Naive thymus-derived CD4-positive, alpha-beta T cell (primary cell): Measurements from ENCODE around the gene YKT6. TPM values are rescaled to one million over a fixed set of nuclear protein-coding genes. Genes with fewer than 3 reads are reported as not detected.

Experiments
- ATAC-seq: fragments of 150-1000 bp; cut with Tn5 transposase; 2 replicates; pipeline ENCODE4 v1.10.0; 2021; ENCODE audit warnings: mild to moderate bottlenecking, moderate library complexity
- CTCF ChIA-PET: fragments of 350-600 bp; sonication (Branson Sonifier 250); formaldehyde crosslinking; loops from one replicate; lab custom pipeline; 2021; ENCODE audit warnings: antibody characterized with exemption; lab: Charles Lee
- POLR2A ChIA-PET: fragments of 350-600 bp; sonication (Branson Sonifier 250); formaldehyde crosslinking; loops from one replicate; lab custom pipeline; 2021; ENCODE audit warnings: antibody characterized with exemption, inconsistent platforms; lab: Charles Lee
- DNase-seq, 9 donors: peaks; one replicate each; pipeline versions ENCODE4 v3.0.0 to v3.0.0-alpha.2; 2020 to 2022; ENCODE audit warnings: mixed read lengths in 1 of 9
- H3K27ac ChIP-seq: one replicate; pipeline ENCODE4 v1.7.0; 2013; ENCODE audit warnings: mild to moderate bottlenecking, low read depth, low read length, moderate library complexity
- H3K27me3 ChIP-seq, 2 donors: one replicate each; pipeline ENCODE4 v1.7.0; 2013; ENCODE audit warnings: low read length in 2 of 2, mild to moderate bottlenecking in 2 of 2, moderate library complexity in 2 of 2; ENCODE audit not compliant: control insufficient read depth in 2 of 2, insufficient read depth in 2 of 2
- H3K36me3 ChIP-seq, 3 experiments: 1 replicate in 2 of 3; 2 replicates in 1 of 3; pipeline ENCODE4 v1.7.0; 2013; ENCODE audit warnings: low read length in 3 of 3, mild to moderate bottlenecking in 3 of 3, moderate library complexity in 1 of 3; ENCODE audit not compliant: insufficient read depth in 3 of 3, control insufficient read depth in 2 of 3
- H3K4me1 ChIP-seq, 2 donors: one replicate each; pipeline ENCODE4 v1.7.0; 2013; ENCODE audit warnings: low read length in 2 of 2, mild to moderate bottlenecking in 2 of 2, moderate library complexity in 1 of 2; ENCODE audit not compliant: control insufficient read depth in 2 of 2, insufficient read depth in 2 of 2
- H3K4me3 ChIP-seq: 2 replicates; pipeline ENCODE4 v1.7.0; 2013; ENCODE audit warnings: mild to moderate bottlenecking, low read length
- H3K9me3 ChIP-seq, 3 experiments: 1 replicate in 2 of 3; 2 replicates in 1 of 3; pipeline ENCODE4 v1.7.0; 2013; ENCODE audit warnings: low read length in 3 of 3; ENCODE audit not compliant: control insufficient read depth in 2 of 3
- H3K27ac Mint-ChIP-seq, 9 donors: one replicate each; pipeline ENCODE4 v1.8.0; 2020 to 2022; ENCODE audit warnings: mixed read lengths in 9 of 9, mild to moderate bottlenecking in 8 of 9, moderate library complexity in 5 of 9, inconsistent platforms in 2 of 9
- H3K27me3 Mint-ChIP-seq, 5 donors: one replicate each; pipeline ENCODE4 v1.8.0; 2021 to 2022; ENCODE audit warnings: mixed read lengths in 5 of 5, mild to moderate bottlenecking in 1 of 5
- H3K36me3 Mint-ChIP-seq, 5 donors: one replicate each; pipeline ENCODE4 v1.8.0; 2020 to 2022; ENCODE audit warnings: mixed read lengths in 5 of 5, mild to moderate bottlenecking in 3 of 5, inconsistent platforms in 1 of 5
- H3K4me1 Mint-ChIP-seq, 7 donors: one replicate each; pipeline ENCODE4 v1.8.0; 2020 to 2022; ENCODE audit warnings: mixed read lengths in 7 of 7, mild to moderate bottlenecking in 3 of 7, inconsistent platforms in 1 of 7
- H3K4me3 Mint-ChIP-seq, 10 donors: one replicate each; pipeline ENCODE4 v1.8.0; 2020 to 2022; ENCODE audit warnings: mild to moderate bottlenecking in 10 of 10, mixed read lengths in 10 of 10, moderate library complexity in 6 of 10, inconsistent platforms in 2 of 10
- H3K9me3 Mint-ChIP-seq, 11 donors: one replicate each; pipeline ENCODE4 v1.8.0; 2020 to 2022; ENCODE audit warnings: mixed read lengths in 11 of 11, mild to moderate bottlenecking in 4 of 11, inconsistent platforms in 1 of 11, moderate library complexity in 1 of 11
- intact Hi-C, 2 donors: fragments of 100-400 bp; cut with micrococcal nuclease; formaldehyde crosslinking; loops; one replicate each; pipeline ENCODE4 v1.15.1; 2023
- polyA plus RNA-seq, 2 donors: library from polyadenylated mRNA; unstranded; fragments of 300-500 nt; fragmentation: Illumina TruSeq; gene quantifications; one replicate each; pipeline ENCODE4 v1.2.3, GENCODE V29; 2021
- total RNA-seq, 6 experiments: library from RNA in 5 of 6; stranded (reverse) in 5 of 6; gene quantifications; 1 replicate in 5 of 6; 2 replicates in 1 of 6; pipeline ENCODE4 v1.2.3 and lab custom pipeline; 2021 to 2026

Gene YKT6
- total and polyA plus RNA-seq, 7 experiments from 2014 or later = 32.6 to 80.9 (median 59.9) TPM

DNA sequence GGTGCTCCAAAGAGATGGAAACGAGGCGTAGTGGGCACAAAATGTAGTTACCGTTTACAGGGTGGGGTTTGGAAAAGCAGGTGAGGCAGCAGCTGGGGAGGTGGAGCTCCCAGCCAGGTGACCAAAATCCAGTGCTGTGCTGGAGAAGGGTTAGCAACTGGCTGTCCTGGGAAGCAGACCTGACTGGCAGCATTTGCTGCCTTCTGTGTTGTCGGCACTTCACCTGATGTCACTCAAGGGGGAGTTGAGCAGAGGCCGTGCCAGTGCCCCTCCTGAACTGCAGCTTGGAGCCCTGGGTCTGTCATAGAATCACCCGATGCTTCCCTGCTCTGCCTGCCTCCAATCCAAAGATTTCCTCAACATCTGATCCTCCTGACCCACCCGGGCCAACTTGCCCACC is 24.3 kb upstream of the YKT6 start:
- Mint-ChIP-seq H3K36me3 (peaks cover 0 to 3% (median 0%) of the 10 kb centered on the region in 5 donors), H3K9me3 (peaks cover 0 to 8% (median 0%) of the 10 kb centered on the region in 11 donors), H3K4me1 (peaks cover 0 to 3% (median 0%) of the 10 kb centered on the region in 7 donors), H3K4me3 (no peak overlapping the region), H3K27me3 (peaks cover 0 to 25% (median 8%) of the 10 kb centered on the region in 5 donors), H3K27ac (no peak overlapping the region)
- no peaks in the 10 kb centered on the region for H3K9me3 ChIP-seq
- POLR2A ChIA-PET = no interaction called here
- no peak overlapping the region for H3K27ac ChIP-seq
- no peak overlapping the region for H3K4me3 ChIP-seq
- no peaks in the 10 kb centered on the region for H3K36me3 ChIP-seq
- intact Hi-C loops = no loop called here
- no peak for ATAC-seq
- no peaks in the 10 kb centered on the region for H3K4me1 ChIP-seq
- DNase-seq = no peak
- CTCF ChIA-PET = interaction anchor here (0.6 kb wide), 2 partner anchors 111 to 643 kb away, joined by 3 read pairs; partner anchors contain the start of gene PGAM2
- H3K27me3 ChIP-seq = no peaks in the 10 kb centered on the region

DNA sequence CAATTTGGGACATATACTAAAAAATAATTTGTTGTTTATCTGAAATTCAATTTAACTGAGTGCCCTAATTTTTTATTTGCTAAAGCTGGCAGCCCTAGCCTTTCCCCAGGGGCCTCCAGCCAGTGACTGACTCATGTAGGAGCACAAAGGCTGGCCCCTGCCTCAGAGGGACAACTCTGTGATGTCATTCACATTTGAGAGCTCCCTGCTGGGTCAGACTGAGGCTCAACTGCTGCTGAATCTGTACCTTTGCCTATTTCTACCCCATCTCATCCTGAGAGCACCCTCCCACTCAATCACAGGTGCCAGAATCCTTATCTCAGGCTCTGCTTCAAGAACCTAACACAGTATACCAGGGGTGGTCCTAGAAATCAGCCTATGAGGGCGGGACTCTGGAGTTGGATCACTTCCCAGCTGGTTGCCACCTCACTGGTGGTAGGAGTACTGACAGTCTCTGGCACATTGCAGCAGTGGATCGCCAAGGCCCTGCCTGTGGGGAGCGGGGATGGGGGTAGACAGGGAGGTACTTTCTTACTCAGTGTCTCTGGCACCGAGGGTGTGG is 23.1 kb upstream of the YKT6 start:
- ATAC-seq = no peak
- H3K27me3 ChIP-seq = no peaks in the 10 kb centered on the region
- H3K27me3 Mint-ChIP-seq = peaks cover 0 to 23% (median 8%) of the 10 kb centered on the region in 5 donors

GRCh38 chr7:44180631-44181030 is 20.1 kb upstream of the YKT6 start:
- Histone ChIP-seq H3K36me3 (no peaks in the 10 kb centered on the region), H3K4me1 (no peaks in the 10 kb centered on the region), H3K9me3 (no peaks in the 10 kb centered on the region), H3K4me3 (no peak overlapping the region), H3K27ac (no peak overlapping the region), H3K27me3 (no peaks in the 10 kb centered on the region)
- ChIA-PET POLR2A (no interaction called here), CTCF (no interaction called here)
- Mint-ChIP-seq H3K4me1 (no peaks in the 10 kb centered on the region), H3K4me3 (no peak overlapping the region), H3K36me3 (peaks cover 0 to 3% (median 0%) of the 10 kb centered on the region in 5 donors), H3K9me3 (peaks cover 0 to 10% (median 2%) of the 10 kb centered on the region in 11 donors), H3K27ac (no peak overlapping the region), H3K27me3 (peaks cover 0 to 21% (median 8%) of the 10 kb centered on the region in 5 donors)
- ATAC-seq (no peak), DNase-seq (no peak)
- intact Hi-C loops = no loop called here

More for the DNA sequence above, 23.1 kb upstream of the YKT6 start:
- intact Hi-C loops = no loop called here
- DNase-seq = no peak
- Mint-ChIP-seq H3K4me3 (no peak overlapping the region), H3K36me3 (peaks cover 0 to 3% (median 0%) of the 10 kb centered on the region in 5 donors), H3K9me3 (peaks cover 0 to 7% (median 3%) of the 10 kb centered on the region in 11 donors), H3K4me1 (peaks cover 0 to 2% (median 0%) of the 10 kb centered on the region in 7 donors), H3K27ac (no peak overlapping the region)
- ChIA-PET POLR2A (no interaction called here), CTCF (no interaction called here)
- H3K4me1 ChIP-seq = no peaks in the 10 kb centered on the region
- no peaks in the 10 kb centered on the region for H3K36me3 ChIP-seq
- H3K9me3 ChIP-seq = no peaks in the 10 kb centered on the region
- H3K27ac ChIP-seq = no peak overlapping the region
- H3K4me3 ChIP-seq = no peak overlapping the region

- ChIA-PET POLR2A (no interaction called here), CTCF (no interaction called here)
- H3K27me3 Mint-ChIP-seq = peaks cover 0 to 13% (median 8%) of the 10 kb centered on the region in 5 donors
- no peaks in the 10 kb centered on the region for H3K4me1 Mint-ChIP-seq
- H3K27ac Mint-ChIP-seq = no peak overlapping the region
- ATAC-seq = no peak
- Histone ChIP-seq H3K27ac (no peak overlapping the region), H3K4me1 (no peaks in the 10 kb centered on the region), H3K4me3 (no peak overlapping the region), H3K27me3 (no peaks in the 10 kb centered on the region), H3K9me3 (no peaks in the 10 kb centered on the region), H3K36me3 (no peaks in the 10 kb centered on the region)
- no peak overlapping the region for H3K4me3 Mint-ChIP-seq
- intact Hi-C loops = no loop called here
- no peak for DNase-seq
- H3K36me3 Mint-ChIP-seq = peaks cover 0 to 3% (median 0%) of the 10 kb centered on the region in 5 donors
- peaks cover 0 to 10% (median 2%) of the 10 kb centered on the region in 11 donors for H3K9me3 Mint-ChIP-seq
Measured at GRCh38 chr7:44182827-44183226, 18.0 kb upstream of the YKT6 start.

DNA sequence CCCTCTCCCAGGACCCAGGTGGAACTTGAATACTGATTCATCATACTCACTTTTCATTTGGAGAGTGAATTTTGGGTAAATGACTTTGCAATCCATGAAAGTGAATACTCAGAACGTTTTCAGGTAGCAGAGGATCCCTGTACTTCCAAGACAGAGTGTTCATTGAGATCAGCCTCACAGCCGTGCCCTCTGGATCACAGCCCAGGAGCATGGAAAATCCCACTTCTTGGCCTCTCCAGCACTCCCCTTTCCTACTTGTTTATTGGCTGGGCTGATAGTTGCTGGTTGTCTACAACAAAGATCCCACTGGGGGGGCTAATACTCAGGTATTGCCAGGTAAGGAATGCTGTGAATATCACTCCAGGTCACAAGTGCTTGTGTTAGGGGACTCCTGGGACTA is 17.4 kb upstream of the YKT6 start:
- Mint-ChIP-seq H3K4me1 (no peaks in the 10 kb centered on the region), H3K36me3 (peaks cover 0 to 3% (median 0%) of the 10 kb centered on the region in 5 donors), H3K27ac (no peak overlapping the region), H3K4me3 (no peak overlapping the region), H3K9me3 (peaks cover 0 to 10% (median 2%) of the 10 kb centered on the region in 11 donors), H3K27me3 (peaks cover 0 to 10% (median 8%) of the 10 kb centered on the region in 5 donors)
- ChIA-PET CTCF (no interaction called here), POLR2A (no interaction called here)
- no peak overlapping the region for H3K27ac ChIP-seq
- no peak for DNase-seq
- no peaks in the 10 kb centered on the region for H3K27me3 ChIP-seq
- intact Hi-C loops = no loop called here
- no peaks in the 10 kb centered on the region for H3K9me3 ChIP-seq
- no peak overlapping the region for H3K4me3 ChIP-seq
- no peaks in the 10 kb centered on the region for H3K36me3 ChIP-seq
- no peaks in the 10 kb centered on the region for H3K4me1 ChIP-seq
- no peak for ATAC-seq

GRCh38 chr7:44184206-44184872 is 16.4 kb upstream of the YKT6 start:
- H3K9me3 Mint-ChIP-seq = peaks cover 0 to 10% (median 2%) of the 10 kb centered on the region in 11 donors
- ATAC-seq (no peak), DNase-seq (no peak)
- H3K27ac Mint-ChIP-seq = peak overlapping the region in 1 of 9 donors; percentile 6
- no peaks in the 10 kb centered on the region for H3K4me1 Mint-ChIP-seq
- no peaks in the 10 kb centered on the region for H3K4me1 ChIP-seq
- intact Hi-C loops = no loop called here
- H3K4me3 Mint-ChIP-seq = no peak overlapping the region
- ChIA-PET POLR2A (no interaction called here), CTCF (no interaction called here)
- peaks cover 0 to 6% (median 2%) of the 10 kb centered on the region in 5 donors for H3K27me3 Mint-ChIP-seq
- no peaks in the 10 kb centered on the region for H3K27me3 ChIP-seq
- no peak overlapping the region for H3K4me3 ChIP-seq
- no peaks in the 10 kb centered on the region for H3K9me3 ChIP-seq
- no peak overlapping the region for H3K27ac ChIP-seq
- H3K36me3 Mint-ChIP-seq = peaks cover 0 to 3% (median 0%) of the 10 kb centered on the region in 5 donors
- no peaks in the 10 kb centered on the region for H3K36me3 ChIP-seq
